ENCODE data around the gene FLT1.

- TF ChIP-seq CTCF (conservative IDR thresholded peaks at IDR 0.05) = no peak
- no peak for TF ChIP-seq EZH2 (IDR thresholded peaks at IDR 0.05; ENCODE audit: low read depth)
Observed at GRCh38 chr13:28490061-28490460, 4.9 kb downstream of the FLT1 start.
